ENCODE measurements around the gene PNMA3.

Gene PNMA3

GRCh38 chrX:153075366-153075765, 19.1 kb downstream of the PNMA3 start:
- TF ChIP-seq SIN3A (IDR thresholded peaks at IDR 0.05; ENCODE audit: borderline replicate concordance, insufficient read depth, low read length) (no peak), TAF1 (IDR thresholded peaks at IDR 0.05; ENCODE audit: borderline replicate concordance, insufficient read depth, low read length) (no peak), REST (IDR thresholded peaks at IDR 0.05; ENCODE audit: insufficient read depth in 1 of 2, low read depth in 2 of 2, low read length in 2 of 2) (no peak), POLR2AphosphoS5 (IDR thresholded peaks at IDR 0.05; ENCODE audit: low read depth, low read length) (no peak), FOXP2 (optimal IDR thresholded peaks at IDR 0.05; ENCODE audit: borderline replicate concordance, extremely low read depth, extremely low read length, insufficient read depth) (no peak)

- no peak for TF ChIP-seq FOXP2 (optimal IDR thresholded peaks at IDR 0.05; ENCODE audit: borderline replicate concordance, extremely low read depth, extremely low read length, insufficient read depth)
- TF ChIP-seq TAF1 (IDR thresholded peaks at IDR 0.05; ENCODE audit: borderline replicate concordance, insufficient read depth, low read length) = no peak
- TF ChIP-seq SIN3A (IDR thresholded peaks at IDR 0.05; ENCODE audit: borderline replicate concordance, insufficient read depth, low read length) = no peak
- TF ChIP-seq POLR2AphosphoS5 (IDR thresholded peaks at IDR 0.05; ENCODE audit: low read depth, low read length) = no peak
- TF ChIP-seq REST (IDR thresholded peaks at IDR 0.05; ENCODE audit: insufficient read depth in 1 of 2, low read depth in 2 of 2, low read length in 2 of 2) = no peak
Measured at GRCh38 chrX:153102418-153102817, 46.1 kb downstream of the PNMA3 start.

Measured in PFSK-1 (cell line).